Measurements from ENCODE around the gene VILL.
A peak's percentile ranks its signal among the peaks of the same experiment; 100 is the strongest.
"Not testable (repeated sequence)": the region's sequence is repeated elsewhere in the genome, so short reads cannot be mapped to it uniquely, and the experiment has no call there.

The VILL gene

GRCh38 chr3:37964146-37964545 is 26.4 kb upstream of the VILL start:
- DNase-seq: no peak

GRCh38 chr3:37964716-37965115 is 25.9 kb upstream of the VILL start:
- DNase-seq: no peak

- peak; percentile 63 to 72 for DNase-seq
These were observed 23.2 kb upstream of the VILL start for GRCh38 chr3:37967260-37967881.

GRCh38 chr3:37968199-37968598 is 22.4 kb upstream of the VILL start:
- no peak for DNase-seq

- DNase-seq: no peak
These were observed 21.6 kb upstream of the VILL start for GRCh38 chr3:37968813-37969595.

- no peak for DNase-seq
These were observed 20.9 kb upstream of the VILL start for GRCh38 chr3:37969596-37970100.

- no peak for DNase-seq
These were observed 19.8 kb upstream of the VILL start for GRCh38 chr3:37970802-37971201.

- DNase-seq: no peak
These were observed 19.1 kb upstream of the VILL start for GRCh38 chr3:37971467-37971866.

GRCh38 chr3:37972056-37972455 is 18.5 kb upstream of the VILL start:
- DNase-seq: not testable (repeated sequence)

- DNase-seq: no peak
These were observed 17.1 kb upstream of the VILL start for GRCh38 chr3:37973246-37974054.

GRCh38 chr3:37974121-37975083 is 16.2 kb upstream of the VILL start:
- peak; percentile 67 to 79 for DNase-seq

GRCh38 chr3:37979541-37980461 is 10.8 kb upstream of the VILL start:
- DNase-seq: no peak

GRCh38 chr3:37980462-37981347 is 9.9 kb upstream of the VILL start:
- no peak for DNase-seq

GRCh38 chr3:37981348-37981664 is 9.3 kb upstream of the VILL start:
- DNase-seq: no peak

GRCh38 chr3:37982331-37982730 is 8.3 kb upstream of the VILL start:
- no peak for DNase-seq

- DNase-seq: no peak
These were observed 6.5 kb upstream of the VILL start for GRCh38 chr3:37984051-37984450.

GRCh38 chr3:37984596-37984995 is 6.0 kb upstream of the VILL start:
- DNase-seq: no peak

- DNase-seq: no peak
These were observed 4.8 kb upstream of the VILL start for GRCh38 chr3:37985637-37986320.

- no peak for DNase-seq
These were observed 3.9 kb upstream of the VILL start for GRCh38 chr3:37986479-37987314.
